HEK293T (cell line): ENCODE measurements around the gene ADAM11.

Source experiments
- CTCF ChIA-PET: fragments of 350-600 bp; formaldehyde crosslinking; extraction: SDS; loops from one replicate; lab custom pipeline; 2021; ENCODE audit warnings: antibody characterized with exemption, inconsistent platforms; lab: Yijun Ruan, JAX
- POLR2A ChIA-PET: fragments of 350-600 bp; formaldehyde crosslinking; extraction: SDS; loops from one replicate; lab custom pipeline; 2020; ENCODE audit warnings: antibody characterized with exemption, inconsistent platforms; lab: Yijun Ruan, JAX
- DNase-seq: peaks from one replicate; pipeline ENCODE4 v3.0.0; 2012; ENCODE audit warnings: mixed read lengths; ENCODE audit errors: extremely low spot score
- ARNT ChIP-seq: fragments of 450-650 bp; IDR thresholded peaks from 2 replicates; pipeline ENCODE4 v1.6.1; 2017; ENCODE audit warnings: mild to moderate bottlenecking
- BHLHE40 ChIP-seq: fragments of 450-650 bp; IDR thresholded peaks from 2 replicates; pipeline ENCODE4 v1.6.1; 2016; ENCODE audit warnings: mild to moderate bottlenecking, moderate library complexity, borderline replicate concordance
- CTBP1 ChIP-seq: fragments of 450-650 bp; IDR thresholded peaks from 2 replicates; pipeline ENCODE4 v1.6.1; 2016; ENCODE audit warnings: borderline replicate concordance
- ELF4 ChIP-seq: fragments of 450-650 bp; IDR thresholded peaks from 2 replicates; pipeline ENCODE4 v1.6.1; 2017; ENCODE audit warnings: antibody characterized with exemption
- FOXA1 ChIP-seq: fragments of 450-650 bp; IDR thresholded peaks from 2 replicates; pipeline ENCODE4 v1.6.1; 2016; ENCODE audit warnings: mild to moderate bottlenecking
- FOXK2 ChIP-seq: fragments of 450-650 bp; IDR thresholded peaks from 2 replicates; pipeline ENCODE4 v1.6.1; 2016; ENCODE audit warnings: mild to moderate bottlenecking
- FOXM1 ChIP-seq: fragments of 450-650 bp; IDR thresholded peaks from 2 replicates; pipeline ENCODE4 v1.6.1; 2017; ENCODE audit warnings: mild to moderate bottlenecking, borderline replicate concordance
- HDGF ChIP-seq: fragments of 450-650 bp; IDR thresholded peaks from 2 replicates; pipeline ENCODE4 v1.6.1; 2017; ENCODE audit warnings: antibody characterized with exemption, borderline replicate concordance
- L3MBTL2 ChIP-seq: fragments of 450-650 bp; conservative IDR thresholded peaks from 2 replicates; pipeline ENCODE4 v1.6.1; 2016; ENCODE audit warnings: mild to moderate bottlenecking
- LEF1 ChIP-seq: fragments of 450-650 bp; IDR thresholded peaks from 2 replicates; pipeline ENCODE4 v1.6.1; 2017; ENCODE audit warnings: mild to moderate bottlenecking, borderline replicate concordance
- NFRKB ChIP-seq: fragments of 450-650 bp; IDR thresholded peaks from 2 replicates; pipeline ENCODE4 v1.6.1; 2016; ENCODE audit warnings: mild to moderate bottlenecking, moderate library complexity
- SP1 ChIP-seq: fragments of 450-650 bp; IDR thresholded peaks from 2 replicates; pipeline ENCODE4 v1.6.1; 2017
- SUZ12 ChIP-seq: fragments of 450-650 bp; IDR thresholded peaks from 2 replicates; pipeline ENCODE4 v1.6.1; 2016; ENCODE audit warnings: mild to moderate bottlenecking
- TARDBP ChIP-seq: fragments of 450-650 bp; IDR thresholded peaks from 2 replicates; pipeline ENCODE4 v1.6.1; 2016
- ZNF384 ChIP-seq: fragments of 450-650 bp; IDR thresholded peaks from 2 replicates; pipeline ENCODE4 v1.6.1; 2016
- TF ChIP-seq, protein P1 (sequence below): fragments of 450-650 bp; IDR thresholded peaks from 2 replicates; pipeline ENCODE4 v1.6.1; 2016

The ADAM11 gene

DNA sequence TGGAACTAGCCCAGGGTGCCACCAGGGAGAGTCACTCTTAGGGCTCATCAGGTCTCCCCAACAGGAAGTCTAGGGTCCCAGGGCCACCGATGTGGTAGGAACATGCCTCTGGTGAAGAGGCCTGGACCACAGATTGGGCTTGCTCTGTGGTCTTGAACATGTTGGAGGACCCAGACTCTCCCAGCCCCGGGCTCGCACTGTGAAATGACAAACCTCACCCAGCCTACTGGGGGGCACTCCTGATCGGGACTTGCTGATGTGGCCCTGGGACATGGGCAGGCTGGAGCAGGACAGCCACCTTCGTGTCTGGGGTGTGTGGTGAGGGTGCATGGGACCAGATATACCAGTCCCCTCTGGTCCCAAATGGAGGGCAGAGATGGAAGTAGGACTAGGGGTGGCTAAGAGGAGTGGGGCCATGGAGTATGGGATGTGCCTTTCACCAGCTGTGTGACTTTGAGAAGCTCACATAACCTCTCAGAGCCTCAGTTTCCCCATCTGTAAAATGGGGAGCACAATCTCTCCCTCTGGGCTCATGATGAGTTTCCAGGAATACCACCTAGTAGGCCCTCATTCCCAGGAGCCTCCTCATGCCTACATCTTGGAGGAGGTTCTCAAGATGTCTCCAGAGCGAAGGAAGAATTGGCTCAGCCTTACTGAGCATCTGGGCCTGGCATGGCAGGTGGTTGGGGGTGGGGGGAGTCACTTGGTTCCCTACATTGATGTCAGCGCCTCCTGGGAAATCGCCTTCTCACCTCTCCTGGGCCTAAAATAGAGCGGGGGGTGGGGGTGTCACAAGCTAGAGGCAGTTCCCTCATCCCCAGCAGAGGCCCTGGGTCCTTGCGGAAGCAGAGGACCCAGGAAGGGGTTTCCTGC, 1.5 kb upstream of the ADAM11 start:
- TF ChIP-seq TARDBP (no peak), ZNF384 (no peak), FOXM1 (no peak), LEF1 (no peak), SUZ12 (no peak), L3MBTL2 (no peak), HDGF (no peak), ELF4 (no peak), NFRKB (no peak), CTBP1 (no peak), FOXK2 (no peak), FOXA1 (no peak), ARNT (no peak), BHLHE40 (no peak), SP1 (no peak)
- TF ChIP-seq, protein P1, sequence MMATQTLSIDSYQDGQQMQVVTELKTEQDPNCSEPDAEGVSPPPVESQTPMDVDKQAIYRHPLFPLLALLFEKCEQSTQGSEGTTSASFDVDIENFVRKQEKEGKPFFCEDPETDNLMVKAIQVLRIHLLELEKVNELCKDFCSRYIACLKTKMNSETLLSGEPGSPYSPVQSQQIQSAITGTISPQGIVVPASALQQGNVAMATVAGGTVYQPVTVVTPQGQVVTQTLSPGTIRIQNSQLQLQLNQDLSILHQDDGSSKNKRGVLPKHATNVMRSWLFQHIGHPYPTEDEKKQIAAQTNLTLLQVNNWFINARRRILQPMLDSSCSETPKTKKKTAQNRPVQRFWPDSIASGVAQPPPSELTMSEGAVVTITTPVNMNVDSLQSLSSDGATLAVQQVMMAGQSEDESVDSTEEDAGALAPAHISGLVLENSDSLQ = no peak
- CTCF ChIA-PET = interaction anchor here (0.6 to 0.7 kb wide), 2 partner anchors 104 to 116 kb away, joined by 3 read pairs; no protein-coding TSS in a partner anchor
- no peak for DNase-seq
- POLR2A ChIA-PET = no interaction called here

- TF ChIP-seq ARNT (no peak), LEF1 (no peak), HDGF (no peak), ZNF384 (no peak), BHLHE40 (no peak), FOXA1 (no peak), SUZ12 (no peak), TARDBP (no peak), FOXK2 (no peak), FOXM1 (no peak), ELF4 (no peak), CTBP1 (no peak), L3MBTL2 (no peak)
- TF ChIP-seq, protein P1 = no peak
- no peak for DNase-seq
- ChIA-PET POLR2A (no interaction called here), CTCF (interaction anchor here (1.0 kb wide), 1 partner anchor 71 kb away, joined by 4 read pairs; no protein-coding TSS in a partner anchor)
Measured at GRCh38 chr17:44757918-44758413, 822 bp upstream of the ADAM11 start.

DNA sequence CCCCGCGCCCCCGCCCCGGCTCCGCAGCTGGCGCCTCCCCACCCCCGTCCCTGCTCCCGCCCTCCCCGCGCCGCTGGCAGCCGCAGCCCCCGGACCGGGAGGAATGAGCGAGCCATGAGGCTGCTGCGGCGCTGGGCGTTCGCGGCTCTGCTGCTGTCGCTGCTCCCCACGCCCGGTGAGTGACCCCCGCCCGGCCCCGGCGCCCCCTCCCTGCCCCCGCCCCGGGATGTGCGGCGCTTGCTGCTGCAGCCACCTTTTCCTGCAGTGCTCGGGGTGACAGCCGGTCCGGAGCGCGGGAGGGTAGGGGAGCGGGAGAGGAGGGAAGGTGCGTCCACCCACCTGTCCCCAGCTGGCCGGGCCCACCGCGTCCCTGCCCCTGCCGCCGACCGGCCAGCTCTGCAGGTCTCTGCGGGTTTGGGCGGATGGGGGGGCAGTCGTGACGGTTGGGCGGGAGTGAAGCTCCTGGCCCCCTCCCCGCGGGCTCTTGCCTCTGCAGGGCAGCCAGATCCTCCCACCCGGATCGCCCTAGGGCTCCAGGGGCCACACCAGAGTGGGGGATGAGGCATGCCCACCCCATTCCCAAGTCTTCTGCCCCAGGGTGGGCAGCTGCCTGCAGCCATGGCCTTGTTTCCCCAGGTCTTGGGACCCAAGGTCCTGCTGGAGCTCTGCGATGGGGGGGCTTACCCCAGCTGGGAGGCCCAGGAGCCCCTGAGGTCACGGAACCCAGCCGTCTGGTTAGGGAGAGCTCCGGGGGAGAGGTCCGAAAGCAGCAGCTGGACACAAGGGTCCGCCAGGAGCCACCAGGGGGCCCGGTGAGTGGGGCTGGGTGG, 513 bp downstream of the ADAM11 start:
- peak; percentile 45 for DNase-seq
- TF ChIP-seq ELF4 (no peak), TARDBP (no peak), FOXK2 (no peak), SUZ12 (no peak), ARNT (no peak), BHLHE40 (no peak), FOXA1 (no peak), CTBP1 (no peak), ZNF384 (no peak), LEF1 (no peak), SP1 (no peak), FOXM1 (no peak), NFRKB (no peak), HDGF (no peak), L3MBTL2 (no peak)
- TF ChIP-seq, protein P1 = no peak
- ChIA-PET CTCF (interaction anchor here (0.6 to 1.3 kb wide), 4 partner anchors 12 to 143 kb away, joined by 3 read pairs; no protein-coding TSS in a partner anchor), POLR2A (interaction anchor here (0.7 to 2.2 kb wide), 5 partner anchors 10 to 51 kb away, joined by 3 to 11 read pairs (median 4); partner anchors contain the start of gene DBF4B)

DNA sequence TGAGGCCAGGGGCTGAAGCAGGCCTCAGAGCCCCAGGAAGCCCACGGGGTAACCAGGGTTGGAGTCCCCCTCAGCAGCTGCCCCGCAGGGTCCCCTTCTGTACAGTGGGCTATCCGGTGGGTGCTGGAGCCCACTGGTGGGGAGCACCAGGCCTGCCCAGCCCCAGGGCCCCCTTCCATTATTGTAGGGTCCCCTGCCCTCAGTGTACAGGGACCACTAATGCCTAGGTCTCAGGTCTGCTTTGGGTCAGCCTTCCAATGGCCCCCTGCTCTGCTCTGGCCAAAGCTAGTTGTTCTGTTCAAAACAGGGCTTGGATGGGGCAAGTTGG, 1.1 kb downstream of the ADAM11 start:
- TF ChIP-seq SP1 (no peak), CTBP1 (no peak), BHLHE40 (no peak), NFRKB (no peak), ARNT (no peak), TARDBP (no peak), LEF1 (no peak), FOXA1 (no peak), FOXK2 (no peak), L3MBTL2 (no peak), ZNF384 (no peak), SUZ12 (no peak), HDGF (no peak), ELF4 (no peak), FOXM1 (no peak)
- TF ChIP-seq, protein P1 = no peak
- no peak for DNase-seq
- CTCF ChIA-PET = interaction anchor here (0.6 to 1.3 kb wide), 3 partner anchors 15 to 143 kb away, joined by 3 read pairs; no protein-coding TSS in a partner anchor
- POLR2A ChIA-PET = interaction anchor here (0.8 to 2.2 kb wide), 4 partner anchors 11 to 16 kb away, joined by 3 to 11 read pairs (median 5); no protein-coding TSS in a partner anchor
